Activated CD4-positive, alpha-beta T cell treated with anti-CD3 and anti-CD28 coated beads, Interleukin-2, amount 50 U/mL, for 16 hours (primary cell): ENCODE measurements around the gene HSD3B1.
"Not testable (repeated sequence)": the region's sequence is repeated elsewhere in the genome, so short reads cannot be mapped to it uniquely, and the experiment has no call there.

Experiments
- DNase-seq: peaks from one replicate; pipeline ENCODE4 v3.0.0-alpha.2; 2020

HSD3B1 gene

GRCh38 chr1:119554183-119554582 is 47.2 kb downstream of the HSD3B1 start:
- no peak for DNase-seq

GRCh38 chr1:119556423-119556822 is 49.4 kb downstream of the HSD3B1 start:
- DNase-seq: no peak

GRCh38 chr1:119560402-119560801 is 53.4 kb downstream of the HSD3B1 start:
- DNase-seq: not testable (repeated sequence)

GRCh38 chr1:119564548-119564947 is 57.5 kb downstream of the HSD3B1 start:
- DNase-seq: peak; percentile 32
